Colonic mucosa (tissue), 4 donors: Measurements from ENCODE around the gene SIGLEC1. TPM values are rescaled to one million over a fixed set of nuclear protein-coding genes. Genes with fewer than 3 reads are reported as not detected.

Experiments
- DNase-seq: peaks from one replicate; pipeline ENCODE4 v3.0.0-alpha.2; 2020
- H3K27ac ChIP-seq: fragments of 200-600 bp; one replicate; pipeline ENCODE4 v1.8.0; 2021
- H3K27me3 ChIP-seq: fragments of 200-600 bp; one replicate; pipeline ENCODE4 v1.8.0; 2021
- H3K36me3 ChIP-seq: fragments of 200-600 bp; one replicate; pipeline ENCODE4 v1.8.0; 2021
- H3K4me1 ChIP-seq: fragments of 200-600 bp; one replicate; pipeline ENCODE4 v1.8.0; 2021; ENCODE audit warnings: mild to moderate bottlenecking
- H3K4me3 ChIP-seq: fragments of 200-600 bp; one replicate; pipeline ENCODE4 v1.8.0; 2021
- H3K9ac ChIP-seq, 2 donors: one replicate each; pipeline ENCODE4 v1.7.0; 2013; ENCODE audit warnings: control low read depth in 2 of 2, low read depth in 2 of 2, low read length in 2 of 2
- H3K9me3 ChIP-seq: fragments of 200-600 bp; one replicate; pipeline ENCODE4 v1.8.0; 2021
- intact Hi-C: fragments of 100-400 bp; cut with DNase I; formaldehyde crosslinking; loops from one replicate; pipeline ENCODE4 v1.14.1; 2022
- total RNA-seq, 2 donors: library from RNA; stranded (reverse); fragmentation: NEBNext Ultra II Directional in 1 of 2; extraction: Animal tissue kit (Norgen Biotek cat#: 25700) in 1 of 2; gene quantifications; one replicate each; pipeline ENCODE4 v1.2.1, GENCODE V29; 2021
- TF ChIP-seq, protein P1 (sequence below): fragments of 200-600 bp; IDR thresholded peaks from one replicate; pipeline ENCODE4 v1.8.0; 2022; ENCODE audit warnings: antibody characterized with exemption, mild to moderate bottlenecking
- donor health status: healthy.
- donor health status: DM: no; HTN: no; CAD: no.
- donor health status: DM: no; HTN: no; CAD: no.

SIGLEC1 gene
- total RNA-seq, 2 donors from 2014 or later, result 2.5 to 4.6 TPM

DNA sequence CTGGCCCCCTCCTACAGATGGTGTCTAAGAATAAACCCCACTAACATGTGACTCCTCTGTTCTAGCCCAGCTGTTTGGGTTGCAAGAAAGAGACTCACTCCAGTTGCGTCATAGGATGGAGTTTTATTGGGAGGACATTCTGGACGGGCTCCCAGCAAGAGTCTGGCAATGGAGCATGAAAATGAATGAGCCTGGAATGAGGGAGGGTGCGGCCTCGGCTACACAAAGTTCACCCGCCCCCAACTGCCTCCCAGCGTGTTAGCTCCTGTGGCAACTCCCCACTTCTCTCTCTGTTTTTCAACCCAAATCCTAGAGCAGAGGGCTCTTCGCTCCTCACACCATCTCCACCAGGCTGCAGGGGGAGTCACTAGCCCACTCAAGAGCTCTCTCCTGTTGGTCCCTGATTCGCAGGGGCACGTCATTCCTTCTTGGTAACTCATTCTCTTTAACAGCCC is 25.5 kb downstream of the SIGLEC1 start:
- TF ChIP-seq, protein P1, sequence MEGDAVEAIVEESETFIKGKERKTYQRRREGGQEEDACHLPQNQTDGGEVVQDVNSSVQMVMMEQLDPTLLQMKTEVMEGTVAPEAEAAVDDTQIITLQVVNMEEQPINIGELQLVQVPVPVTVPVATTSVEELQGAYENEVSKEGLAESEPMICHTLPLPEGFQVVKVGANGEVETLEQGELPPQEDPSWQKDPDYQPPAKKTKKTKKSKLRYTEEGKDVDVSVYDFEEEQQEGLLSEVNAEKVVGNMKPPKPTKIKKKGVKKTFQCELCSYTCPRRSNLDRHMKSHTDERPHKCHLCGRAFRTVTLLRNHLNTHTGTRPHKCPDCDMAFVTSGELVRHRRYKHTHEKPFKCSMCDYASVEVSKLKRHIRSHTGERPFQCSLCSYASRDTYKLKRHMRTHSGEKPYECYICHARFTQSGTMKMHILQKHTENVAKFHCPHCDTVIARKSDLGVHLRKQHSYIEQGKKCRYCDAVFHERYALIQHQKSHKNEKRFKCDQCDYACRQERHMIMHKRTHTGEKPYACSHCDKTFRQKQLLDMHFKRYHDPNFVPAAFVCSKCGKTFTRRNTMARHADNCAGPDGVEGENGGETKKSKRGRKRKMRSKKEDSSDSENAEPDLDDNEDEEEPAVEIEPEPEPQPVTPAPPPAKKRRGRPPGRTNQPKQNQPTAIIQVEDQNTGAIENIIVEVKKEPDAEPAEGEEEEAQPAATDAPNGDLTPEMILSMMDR, result no peak
- Histone ChIP-seq H3K9me3 (no peaks in the 10 kb centered on the region), H3K36me3 (no peaks in the 10 kb centered on the region), H3K27me3 (peaks cover 7% of the 10 kb centered on the region), H3K4me3 (no peak overlapping the region), H3K4me1 (no peaks in the 10 kb centered on the region), H3K27ac (peak overlapping the region; percentile 44), H3K9ac (peak overlapping the region in 1 of 2 donors; percentile 56)
- intact Hi-C loops, result loop anchor here (10.0 kb wide), 1 partner anchor 398 kb away; no protein-coding TSS in a partner anchor
- peak; percentile 74 for DNase-seq

DNA sequence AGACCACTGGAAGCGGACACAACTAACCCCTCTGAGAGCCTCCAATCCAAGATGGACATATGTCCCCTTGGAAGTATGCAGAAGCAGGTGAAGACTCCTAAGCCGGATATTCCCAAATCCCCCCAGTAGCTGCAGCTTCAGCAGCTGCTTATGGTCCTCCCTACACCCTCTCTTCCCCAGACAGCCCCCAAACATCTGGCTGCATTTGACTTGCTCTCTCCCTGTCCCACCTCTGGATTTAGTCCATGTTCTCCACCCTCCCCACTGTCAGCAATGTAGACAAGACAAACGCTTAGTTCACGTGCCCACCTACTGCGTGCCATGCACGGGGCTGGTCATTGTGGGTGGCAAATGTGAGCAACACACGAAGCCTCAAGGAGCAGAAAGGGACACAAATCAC is 26.0 kb downstream of the SIGLEC1 start:
- TF ChIP-seq, protein P1, result no peak
- intact Hi-C loops, result loop anchor here (10.0 kb wide), 1 partner anchor 398 kb away; no protein-coding TSS in a partner anchor
- Histone ChIP-seq H3K36me3 (no peaks in the 10 kb centered on the region), H3K4me1 (no peaks in the 10 kb centered on the region), H3K4me3 (no peak overlapping the region), H3K27me3 (peaks cover 12% of the 10 kb centered on the region), H3K27ac (peak overlapping the region; percentile 44), H3K9ac (no peak overlapping the region), H3K9me3 (no peaks in the 10 kb centered on the region)
- DNase-seq, result no peak

DNA sequence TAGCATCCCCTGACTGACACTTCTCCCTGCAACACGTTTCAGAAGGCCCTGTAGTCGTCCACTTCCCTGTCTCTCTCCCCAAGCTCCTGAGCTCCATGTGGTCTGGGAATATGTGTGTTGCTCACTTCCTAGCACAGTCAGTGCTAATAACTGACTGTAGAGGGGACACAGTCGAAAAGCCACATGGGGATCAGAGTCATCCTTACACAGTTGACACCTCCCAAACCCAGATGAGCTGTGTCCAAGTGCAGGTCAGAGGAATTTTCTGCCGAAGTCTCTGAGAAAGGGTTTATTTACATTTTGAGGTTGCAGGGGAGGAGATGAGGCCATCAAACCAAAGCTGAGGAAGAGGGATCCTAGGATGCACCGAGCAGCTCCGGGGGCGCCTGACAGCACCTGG is 27.1 kb downstream of the SIGLEC1 start:
- Histone ChIP-seq H3K36me3 (no peaks in the 10 kb centered on the region), H3K4me1 (no peaks in the 10 kb centered on the region), H3K9me3 (no peaks in the 10 kb centered on the region), H3K9ac (no peak overlapping the region), H3K4me3 (no peak overlapping the region), H3K27me3 (peaks cover 20% of the 10 kb centered on the region), H3K27ac (no peak overlapping the region)
- TF ChIP-seq, protein P1, result no peak
- DNase-seq, result no peak
- intact Hi-C loops, result loop anchor here (10.0 kb wide), 1 partner anchor 399 kb away; no protein-coding TSS in a partner anchor

DNA sequence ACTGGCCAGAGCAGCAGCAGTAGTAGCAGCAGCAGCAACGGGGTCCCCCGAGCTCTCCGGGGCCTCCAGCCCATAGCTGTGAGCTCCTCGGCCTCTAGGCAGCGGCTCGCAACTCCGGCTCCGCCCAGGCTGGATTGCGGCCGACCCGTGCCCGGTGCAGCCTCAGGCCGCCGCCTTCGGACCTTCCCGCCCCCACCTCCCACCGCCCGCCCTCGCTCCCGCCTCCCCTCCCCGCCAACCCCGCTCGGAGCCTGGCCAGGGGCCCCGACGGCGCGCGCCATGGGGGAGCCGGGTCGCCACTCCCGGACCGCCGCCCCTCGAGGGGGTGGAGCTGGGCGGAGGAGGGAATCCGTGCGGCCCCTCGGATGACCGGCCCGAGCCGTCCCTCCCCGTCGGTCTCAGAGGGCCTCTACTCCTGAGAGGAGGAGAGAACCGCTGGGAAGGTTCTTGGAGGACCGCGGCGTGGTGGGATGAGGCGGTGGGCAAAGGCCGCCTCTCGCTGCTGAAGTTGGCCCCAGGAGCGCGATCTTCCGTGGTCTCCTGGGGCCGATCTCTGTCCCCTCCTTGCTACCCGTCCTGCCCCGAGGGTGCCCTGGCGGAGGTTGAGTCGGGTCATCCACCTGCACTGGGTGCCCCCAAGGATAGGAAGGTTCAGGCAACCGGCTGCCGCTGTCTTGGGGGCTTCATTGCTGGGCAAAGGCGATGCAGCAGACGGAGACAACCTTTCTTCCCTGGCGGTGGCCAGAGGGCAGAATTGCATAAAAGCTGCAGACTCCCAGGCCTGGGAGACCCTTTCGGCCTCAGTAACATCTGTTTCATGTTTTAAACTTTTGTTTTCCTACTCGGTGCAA is 30.2 kb downstream of the SIGLEC1 start, which contains the start of gene ADAM33:
Gene ADAM33 (minus strand): TSS at position 80 of the 851 bp plus-strand sequence. CDS start 6 bp downstream, at position 74.
- Histone ChIP-seq H3K36me3 (no peaks in the 10 kb centered on the region), H3K9ac (peak within 1 kb of the TSS; percentile 23 to 55), H3K4me3 (peak within 1 kb of the TSS; percentile 35), H3K27ac (peak within 1 kb of the TSS; percentile 53), H3K27me3 (peaks cover 20% of the 10 kb centered on the region), H3K4me1 (no peaks in the 10 kb centered on the region), H3K9me3 (no peaks in the 10 kb centered on the region)
- intact Hi-C loops, result loop anchor here (10.0 kb wide), 1 partner anchor 403 kb away; no protein-coding TSS in a partner anchor
- TF ChIP-seq, protein P1, result no peak
- peak; percentile 36 for DNase-seq

DNA sequence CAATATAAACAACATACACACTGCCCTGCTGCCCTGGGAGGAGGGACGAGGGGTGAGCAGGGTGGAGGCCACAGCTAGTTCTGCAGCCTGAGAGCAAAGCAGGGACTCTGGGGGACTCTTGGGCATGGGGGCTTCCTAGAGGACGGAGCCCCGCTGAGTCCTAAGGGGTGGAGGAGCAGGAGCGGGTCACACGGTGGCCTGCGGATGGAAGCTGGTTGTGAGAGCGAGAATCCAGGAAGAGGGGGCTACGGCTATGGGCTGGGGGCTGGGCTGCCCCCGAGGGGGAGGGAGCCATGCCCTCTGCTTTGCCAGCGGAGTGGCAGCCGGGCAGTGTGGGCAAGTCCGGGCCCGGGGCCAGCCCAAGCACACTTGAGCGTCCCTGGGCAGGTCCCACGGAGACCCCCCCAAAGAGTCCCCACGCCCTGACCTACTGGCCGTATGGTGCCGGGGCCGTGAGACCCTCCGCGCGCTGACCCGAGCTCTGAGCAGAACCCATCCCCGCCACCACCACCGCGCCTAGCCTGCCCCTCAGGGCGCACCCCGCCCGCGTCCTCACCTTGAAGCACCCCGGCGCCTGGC is 31.0 kb downstream of the SIGLEC1 start:
- H3K4me1 ChIP-seq, result no peaks in the 10 kb centered on the region
- no peaks in the 10 kb centered on the region for H3K9me3 ChIP-seq
- peak overlapping the region; percentile 53 for H3K27ac ChIP-seq
- intact Hi-C loops, result loop anchor here (10.0 kb wide), 1 partner anchor 403 kb away; no protein-coding TSS in a partner anchor
- no peaks in the 10 kb centered on the region for H3K36me3 ChIP-seq
- H3K9ac ChIP-seq, result peak overlapping the region; percentile 23 to 55
- peaks cover 20% of the 10 kb centered on the region for H3K27me3 ChIP-seq
- H3K4me3 ChIP-seq, result peak overlapping the region; percentile 35
- TF ChIP-seq, protein P1, result no peak
- DNase-seq, result no peak
